H1 (cell line): ENCODE data around the gene KIF21A. TPM values are rescaled to one million over a fixed set of nuclear protein-coding genes. Genes with fewer than 3 reads are reported as not detected.

Experiments used
- CTCF ChIA-PET: fragments of 300-600 bp; sonication (Branson Sonifier 250); formaldehyde crosslinking; loops from one replicate; lab custom pipeline; 2021; ENCODE audit not compliant: partially characterized antibody; lab: Charles Lee
- POLR2A ChIA-PET: fragments of 300-600 bp; sonication (Branson Sonifier 250); formaldehyde crosslinking; loops from one replicate; lab custom pipeline; 2021; ENCODE audit warnings: inconsistent platforms; ENCODE audit not compliant: partially characterized antibody; lab: Charles Lee
- DNase-seq, 2 experiments: peaks; one replicate each; pipeline versions ENCODE4 v3.0.0 to v3.0.0-alpha.2; 2010 to 2022; ENCODE audit warnings: low spot score in 2 of 2, low read depth in 1 of 2, mixed read lengths in 1 of 2
- FAIRE-seq: peaks from 2 replicates; lab custom pipeline; 2011; peaks lifted over from hg19 to GRCh38; lab: Jason Lieb, UNC
- H2AFZ ChIP-seq: 2 replicates; pipeline ENCODE4 v1.8.1; 2012; ENCODE audit warnings: low read length, inconsistent platforms
- H2AK5ac ChIP-seq: 2 replicates; pipeline ENCODE4 v1.6.1; 2013; ENCODE audit warnings: low read depth, low read length
- H2BK120ac ChIP-seq: replicated peaks from 2 replicates; pipeline ENCODE3; 2013; ENCODE audit warnings: low read depth, low read length, inconsistent platforms
- H2BK12ac ChIP-seq: 2 replicates; pipeline ENCODE4 v1.6.1; 2013; ENCODE audit warnings: low read depth, low read length
- H2BK15ac ChIP-seq: 2 replicates; pipeline ENCODE4 v1.6.1; 2013; ENCODE audit warnings: low read length
- H2BK20ac ChIP-seq: 2 replicates; pipeline ENCODE4 v1.6.1; 2013; ENCODE audit warnings: low read length
- H2BK5ac ChIP-seq: 2 replicates; pipeline ENCODE4 v1.6.1; 2013; ENCODE audit warnings: low read depth, low read length
- H3K14ac ChIP-seq: 2 replicates; pipeline ENCODE4 v1.6.1; 2013; ENCODE audit warnings: inconsistent platforms; ENCODE audit not compliant: insufficient read length
- H3K18ac ChIP-seq: 2 replicates; pipeline ENCODE4 v1.6.1; 2013; ENCODE audit warnings: low read length; ENCODE audit errors: extremely low read depth
- H3K23ac ChIP-seq: 2 replicates; pipeline ENCODE4 v1.6.1; 2013; ENCODE audit warnings: inconsistent platforms; ENCODE audit not compliant: insufficient read length
- H3K23me2 ChIP-seq: 2 replicates; pipeline ENCODE4 v1.6.1; 2013; ENCODE audit warnings: low read depth, low read length
- H3K27ac ChIP-seq: 2 replicates; pipeline ENCODE4 v1.6.1; 2011; ENCODE audit warnings: low read depth, low read length, inconsistent platforms
- H3K27me3 ChIP-seq, 4 experiments: replicated peaks in 1 of 4; 1 replicate in 1 of 4; 2 replicates in 3 of 4; pipeline versions ENCODE4 v1.6.1 to v1.8.1; 2011 to 2013; ENCODE audit warnings: low read length in 3 of 4, mild to moderate bottlenecking in 3 of 4, inconsistent platforms in 2 of 4, mixed read lengths in 2 of 4, moderate library complexity in 1 of 4; ENCODE audit not compliant: control insufficient read depth in 3 of 4, insufficient read depth in 3 of 4; ENCODE audit errors: extremely low read depth in 1 of 4
- H3K36me3 ChIP-seq, 4 experiments: 2 replicates each; pipeline versions ENCODE4 v1.6.1 to v1.8.1; 2011 to 2013; ENCODE audit warnings: mild to moderate bottlenecking in 4 of 4, low read length in 3 of 4, moderate library complexity in 2 of 4, control low read depth in 1 of 4, inconsistent platforms in 1 of 4; ENCODE audit not compliant: insufficient read depth in 4 of 4, control insufficient read depth in 2 of 4
- H3K4ac ChIP-seq: replicated peaks from 2 replicates; pipeline ENCODE3; 2013; ENCODE audit warnings: low read length, low read depth, mixed read lengths, inconsistent platforms; ENCODE audit not compliant: insufficient read length
- H3K4me1 ChIP-seq, 4 experiments: replicated peaks in 1 of 4; 1 replicate in 1 of 4; 2 replicates in 3 of 4; pipeline versions ENCODE4 v1.6.1 to v1.8.1; 2011 to 2013; ENCODE audit warnings: low read length in 3 of 4, inconsistent platforms in 2 of 4, mixed read lengths in 1 of 4; ENCODE audit not compliant: insufficient read depth in 4 of 4, control insufficient read depth in 3 of 4
- H3K4me2 ChIP-seq, 2 experiments: 2 replicates each; pipeline versions ENCODE4 v1.6.1 to v1.8.1; 2011 to 2013; ENCODE audit warnings: low read depth in 2 of 2, low read length in 2 of 2, control low read depth in 1 of 2, inconsistent platforms in 1 of 2, mild to moderate bottlenecking in 1 of 2; ENCODE audit not compliant: insufficient read depth in 1 of 2
- H3K4me3 ChIP-seq, 4 experiments: fragments of 200-600, 300-600 bp in 1 of 4; sonication (generic), shearing (Covaris generic), sonication (Bioruptor Twin) in 1 of 4; 2 replicates each; pipeline versions ENCODE4 v1.5.1 to v1.8.1; 2011 to 2016; ENCODE audit warnings: low read length in 4 of 4, low read depth in 3 of 4, control low read depth in 2 of 4, inconsistent platforms in 2 of 4, mild to moderate bottlenecking in 2 of 4, mixed read lengths in 1 of 4, moderate library complexity in 1 of 4; ENCODE audit not compliant: insufficient read depth in 2 of 4; ENCODE audit errors: extremely low read depth in 1 of 4
- H3K56ac ChIP-seq: replicated peaks from 2 replicates; pipeline ENCODE3; 2013; ENCODE audit warnings: low read depth, mild to moderate bottlenecking, mixed read lengths, low read length, inconsistent platforms; ENCODE audit not compliant: insufficient read length
- H3K79me1 ChIP-seq: 2 replicates; pipeline ENCODE4 v1.6.1; 2013; ENCODE audit warnings: low read depth, low read length, control low read depth
- H3K79me2 ChIP-seq, 2 experiments: 2 replicates each; pipeline versions ENCODE4 v1.6.1 to v1.8.1; 2012 to 2013; ENCODE audit warnings: low read length in 2 of 2, mild to moderate bottlenecking in 2 of 2, inconsistent platforms in 1 of 2; ENCODE audit not compliant: insufficient read depth in 2 of 2, control insufficient read depth in 1 of 2
- H3K9ac ChIP-seq, 4 experiments: replicated peaks in 1 of 4; 1 replicate in 1 of 4; 2 replicates in 3 of 4; pipeline versions ENCODE4 v1.6.1 to v1.8.1; 2011 to 2013; ENCODE audit warnings: low read depth in 3 of 4, low read length in 3 of 4, control low read depth in 2 of 4, mild to moderate bottlenecking in 2 of 4, moderate library complexity in 2 of 4, inconsistent platforms in 1 of 4; ENCODE audit errors: extremely low read depth in 1 of 4
- H3K9me3 ChIP-seq, 2 experiments: 2 replicates each; pipeline versions ENCODE4 v1.6.1 to v1.8.1; 2012 to 2013; ENCODE audit warnings: mild to moderate bottlenecking in 2 of 2, moderate library complexity in 2 of 2, control low read depth in 1 of 2, inconsistent platforms in 1 of 2, low read depth in 1 of 2, low read length in 1 of 2, mixed read lengths in 1 of 2; ENCODE audit not compliant: insufficient read depth in 2 of 2
- H4K20me1 ChIP-seq, 2 experiments: replicated peaks in 1 of 2; 2 replicates each; pipeline versions ENCODE3 to v1.8.1; 2011 to 2013; ENCODE audit warnings: inconsistent platforms in 2 of 2, low read length in 2 of 2, mild to moderate bottlenecking in 1 of 2; ENCODE audit not compliant: insufficient read depth in 2 of 2, control insufficient read depth in 1 of 2
- H4K5ac ChIP-seq: 2 replicates; pipeline ENCODE4 v1.6.1; 2013; ENCODE audit warnings: low read length, low read depth, mixed read lengths, inconsistent platforms; ENCODE audit not compliant: insufficient read length
- H4K8ac ChIP-seq: 2 replicates; pipeline ENCODE4 v1.8.0; 2013; ENCODE audit warnings: mild to moderate bottlenecking, moderate library complexity, low read length, inconsistent platforms; ENCODE audit not compliant: insufficient read depth; ENCODE audit errors: extremely low read depth
- H4K91ac ChIP-seq: replicated peaks from 2 replicates; pipeline ENCODE3; 2013; ENCODE audit warnings: low read length, mixed read lengths, inconsistent platforms; ENCODE audit not compliant: insufficient read length
- ATF2 ChIP-seq: IDR thresholded peaks from 2 replicates; pipeline ENCODE4 v1.6.1; 2012; ENCODE audit warnings: low read length, inconsistent platforms
- BCL11A ChIP-seq, 2 experiments: IDR thresholded peaks; one replicate each; pipeline ENCODE4 v1.6.1; 2011; ENCODE audit warnings: low read depth in 2 of 2, low read length in 2 of 2, mild to moderate bottlenecking in 2 of 2
- CBX8 ChIP-seq: fragments of 300-800, 300-1000 bp; sonication (generic); IDR thresholded peaks from 2 replicates; pipeline ENCODE4 v1.7.1; 2016; ENCODE audit warnings: low read depth, low read length, borderline replicate concordance
- CHD2 ChIP-seq: IDR thresholded peaks from 2 replicates; pipeline ENCODE4 v1.6.1; 2012; ENCODE audit warnings: low read length, improper control_type of control experiment
- CTBP2 ChIP-seq: IDR thresholded peaks from 2 replicates; pipeline ENCODE4 v1.7.0; 2011; ENCODE audit warnings: borderline replicate concordance, mild to moderate bottlenecking, moderate library complexity, mixed read lengths, low read length; ENCODE audit not compliant: insufficient read depth, insufficient read length
- EP300 ChIP-seq, 2 experiments: IDR thresholded peaks; 1 replicate in 1 of 2; 2 replicates in 1 of 2; pipeline ENCODE4 v1.6.1; 2011 to 2012; ENCODE audit warnings: low read depth in 2 of 2, low read length in 2 of 2, mild to moderate bottlenecking in 2 of 2, borderline replicate concordance in 1 of 2, inconsistent platforms in 1 of 2, moderate library complexity in 1 of 2
- GABPA ChIP-seq: IDR thresholded peaks from 2 replicates; pipeline ENCODE4 v1.6.1; 2011; ENCODE audit warnings: mild to moderate bottlenecking, low read length, moderate library complexity, borderline replicate concordance; ENCODE audit not compliant: insufficient read depth
- GTF2F1 ChIP-seq: IDR thresholded peaks from 2 replicates; pipeline ENCODE4 v1.6.1; 2012; ENCODE audit warnings: low read depth, low read length, improper control_type of control experiment, borderline replicate concordance
- HDAC6 ChIP-seq: IDR thresholded peaks from one replicate; pipeline ENCODE4 v1.7.1; 2012; ENCODE audit warnings: low read depth, mild to moderate bottlenecking, inconsistent platforms, low read length, moderate library complexity
- RAD21 ChIP-seq, 2 experiments: IDR thresholded peaks in 1 of 2; conservative IDR thresholded peaks in 1 of 2; 2 replicates each; pipeline ENCODE4 v1.6.1; 2011; ENCODE audit warnings: low read depth in 2 of 2, low read length in 2 of 2, improper control_type of control experiment in 1 of 2, inconsistent platforms in 1 of 2, mild to moderate bottlenecking in 1 of 2, moderate library complexity in 1 of 2
- RBBP5 ChIP-seq: IDR thresholded peaks from 2 replicates; pipeline ENCODE4 v1.7.1; 2012; ENCODE audit warnings: low read depth, mild to moderate bottlenecking, inconsistent platforms, low read length, moderate library complexity, borderline replicate concordance
- SIX5 ChIP-seq: IDR thresholded peaks from 2 replicates; pipeline ENCODE4 v1.6.1; 2011; ENCODE audit warnings: mild to moderate bottlenecking, low read depth, low read length
- WGBS, 2 experiments: shearing (Covaris generic) in 1 of 2; methylation state at CpG; one replicate each; pipeline versions ENCODE4 v1.1.6 to v1.1.7; 2013 to 2015; ENCODE audit warnings: low lambda C conversion rate in 2 of 2, mixed read lengths in 2 of 2, inconsistent platforms in 1 of 2, low coverage in 1 of 2, missing lambda C conversion rate in 1 of 2; ENCODE audit not compliant: insufficient replicate concordance in 2 of 2, insufficient coverage in 1 of 2, insufficient read length in 1 of 2; ENCODE audit errors: extremely low coverage in 1 of 2, missing lambda C conversion rate in 1 of 2; 5-methylcytosine and 5-hydroxymethylcytosine counted together
- polyA plus RNA-seq, 7 experiments: library from polyadenylated mRNA; depleted of rRNA in 3 of 7; stranded (reverse) in 5 of 7; unstranded in 2 of 7; fragments of >200 nt in 5 of 7; fragments of 200-250 nt in 2 of 7; gene quantifications; 1 replicate in 5 of 7; 2 replicates in 1 of 7; 4 replicates in 1 of 7; pipeline versions ENCODE4 v1.2.1 to v1.2.3, GENCODE V29; 2011 to 2013; ENCODE audit warnings: missing spikeins in 2 of 7, mixed read lengths in 2 of 7
- total RNA-seq: library from RNA; stranded (reverse); fragmentation: NEBNext Ultra II Directional; extraction: Animal tissue kit (Norgen Biotek cat#: 25700); gene quantifications from 2 replicates; pipeline ENCODE4 v1.2.1, GENCODE V29; 2021

The KIF21A gene
- total and polyA plus RNA-seq, 2 of the 8 experiments (the other 6 are each of a cell fraction or from before 2014, with no cell fraction given) = 10.0 to 26.0 TPM

GRCh38 chr12:39364196-39364595 lies 78.7 kb downstream of the KIF21A start:
- Histone ChIP-seq H3K4me2 (no peak overlapping the region), H3K79me2 (no peaks in the 10 kb centered on the region), H3K56ac (no peak overlapping the region), H3K23ac (no peak overlapping the region), H3K36me3 (peaks cover 0 to 7% (median 1%) of the 10 kb centered on the region in 4 experiments; a peak in 2 of 8 replicates), H3K79me1 (no peaks in the 10 kb centered on the region), H2BK15ac (no peak overlapping the region), H2BK12ac (no peak overlapping the region), H3K27me3 (no peaks in the 10 kb centered on the region), H3K9me3 (no peaks in the 10 kb centered on the region), H2BK120ac (no peak overlapping the region), H4K20me1 (no peaks in the 10 kb centered on the region), H3K4me3 (no peak overlapping the region), H3K4ac (no peak overlapping the region), H3K23me2 (no peaks in the 10 kb centered on the region), H2AK5ac (no peak overlapping the region), H2BK20ac (no peak overlapping the region), H4K8ac (no peak overlapping the region), H2AFZ (no peak overlapping the region), H4K5ac (no peak overlapping the region), H3K4me1 (no peaks in the 10 kb centered on the region), H3K18ac (no peak overlapping the region), H3K14ac (no peak overlapping the region), H2BK5ac (no peak overlapping the region), H4K91ac (no peak overlapping the region), H3K9ac (no peak overlapping the region), H3K27ac (no peak overlapping the region)
- no peak for DNase-seq
- ChIA-PET CTCF (interaction anchor here (0.7 to 2.2 kb wide), 3 partner anchors 11 to 273 kb away, joined by 3 to 14 read pairs (median 3); no protein-coding TSS in a partner anchor), POLR2A (no interaction called here)
- no peak for FAIRE-seq
- WGBS, 2 experiments = 98% methylated on average over 2 of the region's 2 CpGs; no CpG with 5 or more reads in 1 of the 2 experiments
- no peak for TF ChIP-seq EP300 (IDR thresholded peaks at IDR 0.05; ENCODE audit: borderline replicate concordance in 1 of 2, low read depth in 2 of 2, low read length in 2 of 2)
- no peak for TF ChIP-seq CBX8
- no peak for TF ChIP-seq RAD21 (IDR thresholded peaks at IDR 0.05 in 1 of 2, conservative IDR thresholded peaks at IDR 0.05 in 1 of 2; ENCODE audit: low read depth in 2 of 2, low read length in 2 of 2)
- no peak for TF ChIP-seq ATF2
- no peak for TF ChIP-seq HDAC6
- TF ChIP-seq CTBP2 = no peak
- TF ChIP-seq BCL11A (IDR thresholded peaks at IDR 0.05; ENCODE audit: low read depth in 2 of 2, low read length in 2 of 2) = no peak
- no peak for TF ChIP-seq GTF2F1
- TF ChIP-seq GABPA = no peak
- no peak for TF ChIP-seq CHD2
- TF ChIP-seq SIX5 = no peak
- no peak for TF ChIP-seq RBBP5
